Endothelial cell of umbilical vein (primary cell): Measurements from ENCODE around the gene SNX5. TPM values are rescaled to one million over a fixed set of nuclear protein-coding genes. Genes with fewer than 3 reads are reported as not detected.

ENCODE experiments used
- BruUV-seq: library from RNA; stranded (reverse); fragments of 400-500 nt; replicated peaks from 2 replicates; lab custom pipeline; 2021; lab: Mats Ljungman, UMichigan
- CTCF ChIA-PET: fragments of 300-600, 350-600 bp; sonication (Branson Sonifier 250); formaldehyde crosslinking; loops from one replicate; lab custom pipeline; 2021; ENCODE audit warnings: antibody characterized with exemption, inconsistent platforms; lab: Charles Lee
- POLR2A ChIA-PET: fragments of 300-600, 350-600 bp; sonication (Branson Sonifier 250); formaldehyde crosslinking; loops from one replicate; lab custom pipeline; 2021; ENCODE audit warnings: antibody characterized with exemption, inconsistent platforms; lab: Charles Lee
- DNase-seq: peaks from one replicate; pipeline ENCODE4 v3.0.0-alpha.2; 2011; ENCODE audit warnings: low read depth, low spot score
- FAIRE-seq: peaks from 2 replicates; lab custom pipeline; 2011; peaks lifted over from hg19 to GRCh38; lab: Jason Lieb, UNC
- H2AFZ ChIP-seq: 2 replicates; pipeline ENCODE4 v1.6.0; 2012; ENCODE audit warnings: low read depth, low read length, control low read depth, inconsistent platforms
- H3K27ac ChIP-seq: 2 replicates; pipeline ENCODE4 v1.5.1; 2011; ENCODE audit warnings: low read depth, mild to moderate bottlenecking, control low read depth, low read length, moderate library complexity; ENCODE audit not compliant: insufficient read depth
- H3K27me3 ChIP-seq, 2 experiments: 2 replicates each; pipeline versions ENCODE4 v1.6.0 to v1.6.1; 2011; ENCODE audit warnings: low read length in 2 of 2, mixed read lengths in 1 of 2; ENCODE audit not compliant: control insufficient read depth in 2 of 2, insufficient read depth in 2 of 2
- H3K36me3 ChIP-seq, 2 experiments: 2 replicates in 1 of 2; 3 replicates in 1 of 2; pipeline ENCODE4 v1.5.1; 2011; ENCODE audit warnings: low read length in 2 of 2, mild to moderate bottlenecking in 1 of 2, moderate library complexity in 1 of 2; ENCODE audit not compliant: control insufficient read depth in 2 of 2, insufficient read depth in 2 of 2; ENCODE audit errors: extremely low read depth in 1 of 2
- H3K4me1 ChIP-seq: 3 replicates; pipeline ENCODE4 v1.5.1; 2011; ENCODE audit warnings: mild to moderate bottlenecking, low read length; ENCODE audit not compliant: control insufficient read depth, insufficient read depth; ENCODE audit errors: extremely low read depth
- H3K4me2 ChIP-seq: 2 replicates; pipeline ENCODE4 v1.6.1; 2011; ENCODE audit warnings: low read length, control low read depth, mixed read lengths; ENCODE audit not compliant: insufficient read depth
- H3K4me3 ChIP-seq, 3 experiments: fragments of 200-600 bp in 1 of 3; sonication (generic), shearing (Covaris generic) in 1 of 3; replicated peaks in 1 of 3; 2 replicates each; pipeline ENCODE4 v1.5.1; 2011 to 2016; ENCODE audit warnings: control low read depth in 3 of 3, low read length in 3 of 3, mild to moderate bottlenecking in 2 of 3, inconsistent platforms in 1 of 3, low read depth in 1 of 3, moderate library complexity in 1 of 3; ENCODE audit not compliant: insufficient read depth in 1 of 3
- H3K79me2 ChIP-seq: 2 replicates; pipeline ENCODE4 v1.6.0; 2012; ENCODE audit warnings: low read length, inconsistent platforms; ENCODE audit not compliant: control insufficient read depth, insufficient read depth
- H3K9ac ChIP-seq: replicated peaks from 2 replicates; pipeline ENCODE3; 2011; ENCODE audit warnings: low read length, control low read depth; ENCODE audit not compliant: insufficient read depth; ENCODE audit errors: extremely low read depth
- H3K9me1 ChIP-seq: replicated peaks from 3 replicates; pipeline ENCODE4 v1.6.0; 2011; ENCODE audit warnings: mild to moderate bottlenecking, low read length; ENCODE audit not compliant: control insufficient read depth, insufficient read depth; ENCODE audit errors: extremely low read depth
- H3K9me3 ChIP-seq: replicated peaks from 2 replicates; pipeline ENCODE4 v1.5.1; 2012; ENCODE audit warnings: low read length, inconsistent platforms; ENCODE audit not compliant: control insufficient read depth, insufficient read depth
- H4K20me1 ChIP-seq: replicated peaks from 2 replicates; pipeline ENCODE3; 2011; ENCODE audit warnings: mild to moderate bottlenecking, low read length; ENCODE audit not compliant: control insufficient read depth, insufficient read depth; ENCODE audit errors: extremely low read depth
- GATA2 ChIP-seq: IDR thresholded peaks from 2 replicates; pipeline ENCODE4 v1.7.0; 2011; ENCODE audit warnings: low read depth, mild to moderate bottlenecking, moderate library complexity, mixed read lengths, low read length; ENCODE audit not compliant: insufficient read length, insufficient read depth
- POLR2A ChIP-seq: IDR thresholded peaks from 2 replicates; pipeline ENCODE4 v1.6.1; 2012; ENCODE audit warnings: low read depth, mild to moderate bottlenecking, control low read depth, low read length
- dilution Hi-C: fragments of 300-500 bp; cut with MboI; formaldehyde crosslinking; loops from one replicate; pipeline ENCODE4 v1.15.0; 2019; ENCODE audit warnings: low sequenced_read_pairs; ENCODE audit not compliant: extremely low pct_ligation_motif_present
- intact Hi-C: fragments of 100-400 bp; cut with micrococcal nuclease; formaldehyde crosslinking; loops from one replicate; pipeline ENCODE4 v1.10.0; 2022
- polyA plus RNA-seq, 4 experiments: library from polyadenylated mRNA; depleted of rRNA in 3 of 4; stranded (reverse) in 3 of 4; unstranded in 1 of 4; fragments of >200 nt; gene quantifications; 2 replicates each; pipeline versions ENCODE4 v1.2.1 to v1.2.3, GENCODE V29; 2011 to 2012; ENCODE audit warnings: missing spikeins in 1 of 4
- total RNA-seq: library from RNA; stranded (reverse); gene quantifications from 2 replicates; pipeline ENCODE4 v1.2.3, GENCODE V29; 2021
- TF ChIP-seq, protein P1 (sequence below): IDR thresholded peaks from 2 replicates; pipeline ENCODE4 v1.6.1; 2011; ENCODE audit not compliant: insufficient read depth, insufficient read length

The SNX5 gene
- total and polyA plus RNA-seq, 2 donors (not counting 3 experiments of a cell fraction or from before 2014, with no cell fraction given): 76.2 to 121 TPM

DNA sequence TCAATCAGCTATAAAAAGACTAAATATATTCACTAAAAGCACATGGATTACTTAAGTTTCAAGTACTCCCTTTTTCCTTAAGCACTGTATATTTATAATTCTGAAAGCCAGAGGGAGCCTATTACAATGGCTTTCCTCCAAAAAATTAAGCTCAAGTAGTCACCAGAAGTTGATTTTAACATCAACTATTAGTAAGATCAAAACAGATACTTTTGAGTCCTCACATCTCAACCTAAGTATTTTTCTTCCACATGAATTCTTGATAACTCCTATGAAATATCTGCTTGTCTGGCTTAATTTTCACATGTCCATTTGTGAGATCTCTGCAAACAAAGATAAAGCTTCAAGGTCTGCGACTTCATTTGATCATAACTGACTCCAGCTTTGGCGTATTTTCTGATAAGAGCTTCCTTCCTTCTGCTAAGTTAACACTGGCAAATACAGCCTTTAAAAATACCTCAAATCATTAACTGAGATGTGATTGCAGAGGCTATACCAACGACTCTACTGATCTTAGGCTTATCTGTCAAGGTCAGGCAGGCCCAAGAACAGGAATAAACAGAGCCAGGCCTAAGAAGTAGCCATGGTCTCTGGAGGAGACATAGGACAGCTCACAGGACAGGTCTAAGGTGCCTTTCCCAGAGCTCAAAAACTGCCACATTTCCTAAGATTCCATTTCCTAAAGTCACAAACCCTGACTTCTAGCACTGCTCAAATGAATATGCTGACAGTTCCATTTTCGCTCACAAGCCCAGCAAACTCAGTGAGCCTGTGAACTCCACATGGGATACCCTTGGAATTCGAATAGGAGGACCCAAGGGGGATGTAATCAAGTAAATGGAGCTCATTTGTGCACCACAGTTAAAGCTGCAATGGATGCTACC is 10.0 kb downstream of the SNX5 start:
- peak; percentile 76 for FAIRE-seq
- H3K27me3 ChIP-seq: no peaks in the 10 kb centered on the region
- peak overlapping the region; percentile 53 for H3K4me2 ChIP-seq
- H3K9me3 ChIP-seq: no peaks in the 10 kb centered on the region
- H3K36me3 ChIP-seq: peaks cover 15 to 18% of the 10 kb centered on the region in 2 experiments
- no peak overlapping the region for H3K27ac ChIP-seq
- intact Hi-C loops (loop anchor here (1.0 to 5.0 kb wide), 3 partner anchors 9 to 319 kb away; no protein-coding TSS in a partner anchor), dilution Hi-C loops (no loop called here)
- no peaks in the 10 kb centered on the region for H4K20me1 ChIP-seq
- peaks cover 100% of the 10 kb centered on the region for H3K79me2 ChIP-seq
- no peak overlapping the region for H3K9ac ChIP-seq
- H2AFZ ChIP-seq: no peak overlapping the region
- H3K4me1 ChIP-seq: peaks cover 49% of the 10 kb centered on the region
- H3K4me3 ChIP-seq: no peak overlapping the region
- no peaks in the 10 kb centered on the region for H3K9me1 ChIP-seq
- DNase-seq: peak; percentile 75
- CTCF ChIA-PET: interaction anchor here (0.8 to 6.0 kb wide), 18 partner anchors 10 to 454 kb away, joined by 3 to 93 read pairs (median 5); partner anchors contain the start of genes MGME1 and SNX5
- no TSS peak for BruUV-seq
- POLR2A ChIA-PET: interaction anchor here (1.3 kb wide), 1 partner anchor 9 kb away, joined by 5 read pairs; the partner anchor contains the start of gene SNX5
- TF ChIP-seq GATA2 (peak; percentile 7), POLR2A (peak; percentile 19)
- TF ChIP-seq, protein P1, sequence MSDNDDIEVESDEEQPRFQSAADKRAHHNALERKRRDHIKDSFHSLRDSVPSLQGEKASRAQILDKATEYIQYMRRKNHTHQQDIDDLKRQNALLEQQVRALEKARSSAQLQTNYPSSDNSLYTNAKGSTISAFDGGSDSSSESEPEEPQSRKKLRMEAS: no peak
